Stimulated activated naive CD8-positive, alpha-beta T cell treated with anti-CD3 and anti-CD28 coated beads, Interleukin-15, Interleukin-2, amounts not matched to agents 100 U/mL and 50 U/mL, for 24 hours (primary cell): ENCODE results near the gene ZFYVE21.
"Not testable (repeated sequence)": the region's sequence is repeated elsewhere in the genome, so short reads cannot be mapped to it uniquely, and the experiment has no call there.

ENCODE experiments used
- ATAC-seq: fragments of 150-1000 bp; cut with Tn5 transposase; one replicate; pipeline ENCODE4 v1.10.0; 2021
- DNase-seq: peaks from one replicate; pipeline ENCODE4 v3.0.0; 2021

The ZFYVE21 gene

GRCh38 chr14:103715052-103716000, at the start of gene ZFYVE21, which contains the start of gene XRCC3:
Gene ZFYVE21 (plus strand): TSS chr14:103715810. CDS start chr14:103715842, 32 bp downstream.
Gene XRCC3 (minus strand): TSS chr14:103715451. CDS start chr14:103711087, 4,364 bp downstream.
- peak; percentile 97 for ATAC-seq
- peak; percentile 99 for DNase-seq

GRCh38 chr14:103667671-103668070, 47.9 kb upstream of the ZFYVE21 start:
- ATAC-seq = no peak

DNA sequence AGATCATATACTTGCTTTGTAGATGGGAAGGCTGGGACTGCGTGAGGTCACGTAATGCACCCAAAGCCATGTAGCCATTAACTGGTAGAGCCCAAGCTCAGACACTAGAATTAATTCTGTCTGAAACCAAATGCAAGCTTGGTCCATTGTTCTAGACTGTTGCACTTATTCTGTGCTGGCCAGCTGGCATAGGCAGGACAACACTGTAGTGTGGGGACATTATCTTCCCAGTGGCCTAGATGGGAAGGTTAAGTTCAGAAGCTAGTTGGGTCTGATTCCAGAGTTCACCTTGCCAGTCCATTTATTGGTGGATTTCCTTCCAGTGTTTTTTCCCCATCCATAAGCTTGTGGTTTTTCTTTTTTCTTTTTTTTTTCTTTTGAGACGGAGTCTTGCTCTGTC, 47.5 kb upstream of the ZFYVE21 start:
- no peak for ATAC-seq

More at GRCh38 chr14:103667671-103668070, 47.9 kb upstream of the ZFYVE21 start:
- no peak for DNase-seq

DNA sequence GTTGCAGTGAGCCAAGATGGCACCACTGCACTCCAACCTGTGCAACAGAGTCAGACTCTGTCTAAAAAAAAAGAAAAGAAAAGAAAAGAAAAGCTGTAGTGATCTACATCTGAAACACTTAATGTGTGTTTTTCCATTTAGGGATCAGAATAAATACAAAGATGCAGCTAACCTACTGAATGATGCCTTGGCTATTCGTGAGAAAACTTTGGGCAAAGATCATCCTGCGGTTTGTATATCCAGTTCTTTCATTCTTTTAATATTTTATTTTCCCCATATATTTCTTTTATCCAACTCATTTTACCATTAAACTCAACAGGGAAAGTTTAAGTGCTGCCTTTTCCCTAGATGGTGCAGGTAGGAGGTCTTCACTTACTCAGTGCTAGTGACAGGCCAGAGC, 46.2 kb upstream of the ZFYVE21 start:
- no peak for ATAC-seq
- DNase-seq = no peak

More for the DNA sequence above, 47.5 kb upstream of the ZFYVE21 start:
- no peak for DNase-seq

DNA sequence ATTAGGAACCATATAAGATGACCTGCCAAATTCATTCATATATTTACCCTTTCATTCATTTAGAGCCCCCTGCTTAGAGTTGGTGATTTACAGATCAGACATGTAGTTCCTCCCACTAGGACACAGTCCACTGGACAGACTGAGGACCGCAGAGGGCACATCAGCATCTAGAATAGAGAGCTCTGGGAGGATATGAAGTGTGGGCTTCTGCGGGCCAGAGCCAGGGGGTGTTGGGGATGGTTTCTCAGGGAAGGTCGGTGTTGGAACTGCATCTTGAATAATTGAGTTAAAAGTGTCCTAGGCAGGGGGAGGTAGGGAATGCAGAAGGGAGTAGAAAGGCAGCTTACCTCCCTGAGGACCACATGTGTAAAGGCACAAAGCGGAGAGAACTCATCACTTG, 43.7 kb upstream of the ZFYVE21 start:
- no peak for ATAC-seq
- DNase-seq = no peak

- no peak for DNase-seq
- no peak for ATAC-seq
Observed at GRCh38 chr14:103675957-103676356, 39.7 kb upstream of the ZFYVE21 start.

GRCh38 chr14:103676881-103677675, 38.5 kb upstream of the ZFYVE21 start:
- no peak for DNase-seq
- no peak for ATAC-seq

DNA sequence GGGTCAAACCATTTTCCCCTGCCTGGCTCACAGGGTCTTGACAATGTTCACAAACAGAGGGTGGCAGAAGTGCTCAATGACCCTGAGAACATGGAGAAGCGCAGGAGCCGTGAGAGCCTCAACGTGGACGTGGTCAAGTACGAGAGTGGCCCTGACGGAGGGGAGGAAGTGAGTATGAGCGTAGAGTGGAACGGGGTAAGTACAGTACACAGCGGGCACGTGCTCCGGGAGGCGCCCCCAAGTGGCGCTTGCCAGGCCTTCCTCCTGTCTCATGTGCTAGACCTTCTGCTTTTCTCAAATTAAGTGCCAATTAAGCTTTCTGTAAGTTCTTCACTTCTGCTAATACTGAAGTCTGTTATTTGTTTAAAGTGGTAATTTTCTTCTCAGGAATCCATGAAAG, 36.3 kb upstream of the ZFYVE21 start:
- peak; percentile 64 for DNase-seq
- peak; percentile 93 for ATAC-seq

- no peak for ATAC-seq
- DNase-seq = no peak
Observed at GRCh38 chr14:103680491-103681231, 34.9 kb upstream of the ZFYVE21 start.

DNA sequence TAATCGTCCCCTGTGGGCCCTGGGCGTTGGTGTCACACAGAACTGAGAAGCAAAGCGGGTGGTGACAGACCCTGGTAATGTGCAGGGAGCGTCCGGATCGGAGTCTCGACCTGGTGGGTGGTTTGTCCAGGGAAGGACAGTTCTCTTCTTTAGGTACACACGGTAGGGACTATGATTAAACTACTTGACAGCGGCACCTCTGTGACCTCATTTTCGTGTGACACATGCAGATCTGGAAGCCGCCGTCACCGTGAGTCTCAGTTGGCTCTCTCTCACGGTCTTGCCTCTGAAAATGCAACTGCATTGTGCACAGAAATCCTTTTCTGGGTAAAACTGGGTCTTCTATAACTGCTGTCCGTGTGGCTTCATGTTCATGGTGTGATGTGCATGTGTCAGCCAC, 32.5 kb upstream of the ZFYVE21 start:
- ATAC-seq (no peak), DNase-seq (no peak)

- DNase-seq (no peak), ATAC-seq (no peak)
Observed at GRCh38 chr14:103684471-103684870, 31.1 kb upstream of the ZFYVE21 start.

DNA sequence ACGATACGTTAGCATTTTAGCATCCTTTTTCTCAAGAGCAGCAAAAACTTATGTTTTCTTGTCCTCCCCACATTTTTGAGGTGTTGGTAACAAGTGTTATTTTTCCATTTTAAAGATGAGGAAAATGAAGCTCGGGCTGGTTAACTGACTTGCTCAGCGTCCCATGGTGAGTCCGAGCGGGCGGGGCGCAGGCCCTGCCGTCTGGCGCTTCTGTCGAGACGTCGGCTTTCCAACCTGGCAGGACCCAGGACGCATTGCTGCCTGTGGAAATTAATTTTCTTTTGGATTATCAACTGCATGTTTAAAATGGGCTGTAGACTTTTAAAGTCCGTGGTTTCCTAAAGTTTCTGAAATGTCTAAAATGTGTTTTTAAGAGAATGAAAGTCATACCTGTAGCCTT, 30.7 kb upstream of the ZFYVE21 start:
- DNase-seq (no peak), ATAC-seq (no peak)

GRCh38 chr14:103685276-103686211, 30.1 kb upstream of the ZFYVE21 start:
- ATAC-seq (no peak), DNase-seq (no peak)

- no peak for ATAC-seq
- no peak for DNase-seq
Observed at GRCh38 chr14:103686831-103687485, 28.7 kb upstream of the ZFYVE21 start.

GRCh38 chr14:103687712-103688111, 27.9 kb upstream of the ZFYVE21 start:
- no peak for DNase-seq
- ATAC-seq = no peak

DNA sequence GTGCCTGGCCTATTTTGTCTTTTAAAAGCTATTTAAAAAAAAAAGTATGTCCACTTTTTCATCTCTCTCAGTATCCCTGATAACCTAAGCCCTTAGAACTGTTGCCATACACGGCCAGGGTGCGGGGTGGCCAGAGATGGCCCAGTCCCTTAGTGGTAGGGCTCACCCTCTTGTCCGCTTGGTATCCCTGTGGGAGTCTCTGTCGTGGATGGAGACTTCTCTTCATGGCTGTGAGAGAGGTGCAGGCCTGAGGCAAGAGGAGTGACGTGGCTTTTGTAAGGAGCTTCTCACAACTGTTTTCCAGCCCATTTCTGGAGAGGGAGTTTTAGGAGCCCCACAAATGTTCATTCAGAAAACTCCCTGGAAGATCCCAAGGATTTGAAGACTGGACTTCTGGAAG, 27.2 kb upstream of the ZFYVE21 start:
- DNase-seq = no peak
- no peak for ATAC-seq

GRCh38 chr14:103688906-103689902, 26.4 kb upstream of the ZFYVE21 start:
- no peak for ATAC-seq
- no peak for DNase-seq

GRCh38 chr14:103690332-103690731, 25.3 kb upstream of the ZFYVE21 start:
- ATAC-seq = no peak

DNA sequence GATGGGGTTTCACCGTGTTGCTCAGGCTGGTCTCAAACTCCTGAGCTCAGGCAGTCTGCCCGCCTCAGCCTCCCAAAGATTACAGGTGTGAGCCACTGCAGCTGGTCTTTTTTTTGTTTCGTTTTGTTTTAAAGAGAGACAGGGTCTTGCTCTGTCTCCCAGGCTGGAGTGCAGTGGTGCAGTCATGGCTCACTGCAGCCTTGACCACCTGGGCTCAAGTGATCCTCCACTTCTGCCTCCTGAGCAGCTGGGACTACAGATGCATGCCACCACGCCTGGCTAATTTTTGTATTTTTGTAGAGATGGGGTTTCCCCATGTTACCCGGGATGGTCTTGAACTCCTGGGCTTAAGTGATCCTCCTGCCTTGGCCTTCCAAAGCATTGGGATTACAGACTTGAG, 24.0 kb upstream of the ZFYVE21 start:
- not testable (repeated sequence) for DNase-seq, ATAC-seq

More at GRCh38 chr14:103690332-103690731, 25.3 kb upstream of the ZFYVE21 start:
- no peak for DNase-seq
